Esophagus squamous epithelium (tissue), 5 donors: ENCODE data around the gene TSHZ2. TPM values are rescaled to one million over a fixed set of nuclear protein-coding genes. Genes with fewer than 3 reads are reported as not detected.

Experiments
- DNase-seq: peaks from one replicate; lab custom pipeline; 2025; lab: John Stamatoyannopoulos, UW
- H3K27ac ChIP-seq, 4 donors: fragments of 200-600 bp; sonication (generic); one replicate each; pipeline ENCODE4 v1.5.1; 2016 to 2019; ENCODE audit warnings: mild to moderate bottlenecking in 1 of 4
- H3K27me3 ChIP-seq, 4 donors: fragments of 200-600 bp; sonication (generic); 1 replicate in 3 of 4; 2 replicates in 1 of 4; pipeline versions ENCODE4 v1.5.1 to v1.6.0; 2017 to 2021; ENCODE audit warnings: antibody characterized with exemption in 1 of 4
- H3K36me3 ChIP-seq, 3 donors: fragments of 200-600 bp; sonication (generic); one replicate each; pipeline ENCODE4 v1.5.1; 2016 to 2019
- H3K4me1 ChIP-seq, 3 donors: fragments of 200-600 bp; sonication (generic); one replicate each; pipeline ENCODE4 v1.5.1; 2017 to 2019
- H3K4me3 ChIP-seq, 4 donors: fragments of 200-600 bp; sonication (generic); 1 replicate in 3 of 4; 2 replicates in 1 of 4; pipeline ENCODE4 v1.5.1; 2016 to 2019; ENCODE audit warnings: mild to moderate bottlenecking in 2 of 4, moderate library complexity in 1 of 4
- H3K9me3 ChIP-seq, 3 donors: fragments of 200-600 bp; sonication (generic); one replicate each; pipeline ENCODE4 v1.5.1; 2016 to 2019
- CTCF ChIP-seq, 6 experiments: fragments of 450-650 bp in 4 of 6; fragments of 200-600 bp in 2 of 6; sonication (generic) in 2 of 6; IDR thresholded peaks; one replicate each; pipeline ENCODE4 v1.5.1; 2016 to 2019; ENCODE audit warnings: antibody characterized with exemption in 6 of 6, mild to moderate bottlenecking in 4 of 6, moderate library complexity in 4 of 6
- POLR2A ChIP-seq, 4 donors: fragments of 450-650 bp; IDR thresholded peaks; one replicate each; pipeline ENCODE4 v1.6.1; 2017; ENCODE audit warnings: antibody characterized with exemption in 4 of 4, mild to moderate bottlenecking in 4 of 4, moderate library complexity in 3 of 4
- WGBS, 2 donors: methylation state at CpG; one replicate each; pipeline ENCODE4 v1.1.5; 2018; 5-methylcytosine and 5-hydroxymethylcytosine counted together
- intact Hi-C: fragments of 100-400 bp; cut with DNase I; formaldehyde crosslinking; loops from one replicate; pipeline ENCODE4 v1.15.0; 2022
- total RNA-seq, 4 donors: library from RNA; depleted of rRNA; stranded (reverse); fragments of >200 nt; gene quantifications; one replicate each; pipeline ENCODE4 v1.1.0, GENCODE V29; 2016
- donor health status: DM: yes; HTN: yes; CAD: no.

TSHZ2 gene
- total RNA-seq, 4 donors from 2014 or later: 4.7 to 22.0 (median 12.9) TPM

GRCh38 chr20:53283011-53283410 is 310.9 kb downstream of the TSHZ2 start:
- TF ChIP-seq CTCF (IDR thresholded peaks at IDR 0.05): no peak
- no peak for TF ChIP-seq POLR2A (IDR thresholded peaks at IDR 0.05)
- Histone ChIP-seq H3K9me3 (no peaks in the 10 kb centered on the region), H3K4me1 (no peaks in the 10 kb centered on the region), H3K27ac (no peak overlapping the region), H3K4me3 (no peak overlapping the region), H3K36me3 (no peaks in the 10 kb centered on the region), H3K27me3 (no peaks in the 10 kb centered on the region)
- intact Hi-C loops: no loop called here
- no peak for DNase-seq
- 73 to 74% methylated on average over 2 of the region's 2 CpGs for WGBS, 2 donors

GRCh38 chr20:53283597-53283996 is 311.4 kb downstream of the TSHZ2 start:
- intact Hi-C loops: no loop called here
- Histone ChIP-seq H3K9me3 (no peaks in the 10 kb centered on the region), H3K27me3 (no peaks in the 10 kb centered on the region), H3K4me3 (no peak overlapping the region), H3K27ac (no peak overlapping the region), H3K4me1 (no peaks in the 10 kb centered on the region), H3K36me3 (no peaks in the 10 kb centered on the region)
- 66% methylated on average over 3 of the region's 3 CpGs for WGBS, 2 donors
- TF ChIP-seq CTCF (IDR thresholded peaks at IDR 0.05) (no peak), POLR2A (IDR thresholded peaks at IDR 0.05) (no peak)
- no peak for DNase-seq

- WGBS, 2 donors: 88 to 93% methylated on average over 11 of the region's 11 CpGs
Measured at GRCh38 chr20:53284256-53284655, 312.1 kb downstream of the TSHZ2 start.

GRCh38 chr20:53284696-53285095 is 312.5 kb downstream of the TSHZ2 start:
- Histone ChIP-seq H3K27ac (no peak overlapping the region), H3K36me3 (no peaks in the 10 kb centered on the region), H3K27me3 (no peaks in the 10 kb centered on the region), H3K9me3 (no peaks in the 10 kb centered on the region), H3K4me3 (no peak overlapping the region), H3K4me1 (no peaks in the 10 kb centered on the region)
- TF ChIP-seq CTCF (IDR thresholded peaks at IDR 0.05) (no peak), POLR2A (IDR thresholded peaks at IDR 0.05) (no peak)
- intact Hi-C loops: no loop called here
- DNase-seq: no peak
- 86 to 98% methylated on average over 9 to 11 of the region's 11 CpGs for WGBS, 2 donors

More at GRCh38 chr20:53284256-53284655, 312.1 kb downstream of the TSHZ2 start:
- Histone ChIP-seq H3K4me3 (no peak overlapping the region), H3K4me1 (no peaks in the 10 kb centered on the region), H3K27ac (no peak overlapping the region), H3K27me3 (no peaks in the 10 kb centered on the region), H3K9me3 (no peaks in the 10 kb centered on the region), H3K36me3 (no peaks in the 10 kb centered on the region)
- TF ChIP-seq CTCF (IDR thresholded peaks at IDR 0.05): no peak
- no peak for TF ChIP-seq POLR2A (IDR thresholded peaks at IDR 0.05)
- no peak for DNase-seq
- intact Hi-C loops: no loop called here

- 83 to 92% methylated on average over 2 of the region's 2 CpGs for WGBS, 2 donors
- H3K9me3 ChIP-seq: no peaks in the 10 kb centered on the region
- no peak overlapping the region for H3K27ac ChIP-seq
- H3K4me3 ChIP-seq: no peak overlapping the region
- DNase-seq: no peak
- TF ChIP-seq CTCF (IDR thresholded peaks at IDR 0.05) (no peak), POLR2A (IDR thresholded peaks at IDR 0.05) (no peak)
- no peaks in the 10 kb centered on the region for H3K36me3 ChIP-seq
- intact Hi-C loops: no loop called here
- H3K27me3 ChIP-seq: no peaks in the 10 kb centered on the region
- no peaks in the 10 kb centered on the region for H3K4me1 ChIP-seq
Measured at GRCh38 chr20:53287357-53288042, 315.3 kb downstream of the TSHZ2 start.
